Renal pelvis (tissue), 4 donors: ENCODE measurements around the gene GNAL. TPM values are rescaled to one million over a fixed set of nuclear protein-coding genes. Genes with fewer than 3 reads are reported as not detected.

Experiments
- DNase-seq: peaks from one replicate; pipeline ENCODE4 v3.0.0-alpha.2; 2013
- polyA plus RNA-seq, 3 donors: library from polyadenylated mRNA; unstranded; fragments of 120-200 nt; gene quantifications; one replicate each; pipeline ENCODE4 v1.2.1, GENCODE V29; 2013; ENCODE audit not compliant: insufficient read length in 3 of 3

Gene GNAL
- polyA plus RNA-seq, 3 donors = 3.7 to 5.8 (median 4.2) TPM

- DNase-seq = no peak
Measured at GRCh38 chr18:11808001-11808855, 119.2 kb downstream of the GNAL start.

GRCh38 chr18:11809895-11810294, 120.8 kb downstream of the GNAL start:
- no peak for DNase-seq

- no peak for DNase-seq
Measured at GRCh38 chr18:11810379-11810778, 121.3 kb downstream of the GNAL start.

- DNase-seq = no peak
Measured at GRCh38 chr18:11811009-11811408, 121.9 kb downstream of the GNAL start.

GRCh38 chr18:11817229-11817628, 128.2 kb downstream of the GNAL start:
- no peak for DNase-seq

GRCh38 chr18:11818486-11819203, 129.6 kb downstream of the GNAL start:
- DNase-seq = no peak

GRCh38 chr18:11819938-11820337, 130.9 kb downstream of the GNAL start:
- no peak for DNase-seq

- no peak for DNase-seq
Measured at GRCh38 chr18:11820697-11821096, 131.6 kb downstream of the GNAL start.

GRCh38 chr18:11821208-11821607, 132.1 kb downstream of the GNAL start:
- DNase-seq = no peak

- no peak for DNase-seq
Measured at GRCh38 chr18:11821643-11822237, 132.7 kb downstream of the GNAL start.

GRCh38 chr18:11823545-11823944, 134.5 kb downstream of the GNAL start:
- no peak for DNase-seq

GRCh38 chr18:11826836-11827235, 137.8 kb downstream of the GNAL start:
- DNase-seq = no peak

GRCh38 chr18:11828786-11829432, 139.8 kb downstream of the GNAL start:
- DNase-seq = no peak

- DNase-seq = no peak
Measured at GRCh38 chr18:11830585-11830984, 141.5 kb downstream of the GNAL start.

- DNase-seq = no peak
Measured at GRCh38 chr18:11831921-11832320, 142.9 kb downstream of the GNAL start.

GRCh38 chr18:11834772-11835171, 145.7 kb downstream of the GNAL start:
- no peak for DNase-seq

- DNase-seq = no peak
Measured at GRCh38 chr18:11839556-11839955, 150.5 kb downstream of the GNAL start.

- DNase-seq = no peak
Measured at GRCh38 chr18:11840493-11840892, 151.4 kb downstream of the GNAL start.

GRCh38 chr18:11842562-11842961, 153.5 kb downstream of the GNAL start:
- DNase-seq = no peak

- no peak for DNase-seq
Measured at GRCh38 chr18:11844436-11844835, 155.4 kb downstream of the GNAL start.

GRCh38 chr18:11845654-11846053, 156.6 kb downstream of the GNAL start:
- DNase-seq = no peak

- no peak for DNase-seq
Measured at GRCh38 chr18:11847811-11848210, 158.7 kb downstream of the GNAL start.
